Measurements from ENCODE around the gene RASSF3. TPM values are rescaled to one million over a fixed set of nuclear protein-coding genes. Genes with fewer than 3 reads are reported as not detected.

RASSF3 gene
- total RNA-seq, 4 donors from 2014 or later: 35.3 to 68.5 (median 45.9) TPM

GRCh38 chr12:64723630-64724029, 113.3 kb downstream of the RASSF3 start:
- no peak for DNase-seq (ENCODE audit: low spot score)
- ATAC-seq (ENCODE audit: low FRiP score): no peak
- TF ChIP-seq CTCF (IDR thresholded peaks at IDR 0.05): no peak

GRCh38 chr12:64724201-64724745, 114.0 kb downstream of the RASSF3 start:
- ATAC-seq (ENCODE audit: low FRiP score) (no peak), DNase-seq (ENCODE audit: low spot score) (no peak)
- TF ChIP-seq CTCF (IDR thresholded peaks at IDR 0.05): no peak

- no peak for TF ChIP-seq CTCF (IDR thresholded peaks at IDR 0.05)
- ATAC-seq (ENCODE audit: low FRiP score) (no peak), DNase-seq (ENCODE audit: low spot score) (no peak)
Observed at GRCh38 chr12:64729909-64730587, 119.8 kb downstream of the RASSF3 start.

- TF ChIP-seq CTCF (IDR thresholded peaks at IDR 0.05): no peak
- DNase-seq (ENCODE audit: low spot score): no peak
- ATAC-seq (ENCODE audit: low FRiP score): no peak
Observed at GRCh38 chr12:64730588-64730969, 120.3 kb downstream of the RASSF3 start.

- DNase-seq (ENCODE audit: low spot score) (no peak), ATAC-seq (ENCODE audit: low FRiP score) (no peak)
Observed at GRCh38 chr12:64731683-64732082, 121.4 kb downstream of the RASSF3 start.

GRCh38 chr12:64733857-64734256, 123.6 kb downstream of the RASSF3 start:
- no peak for TF ChIP-seq CTCF (IDR thresholded peaks at IDR 0.05)
- no peak for DNase-seq (ENCODE audit: low spot score)

More at GRCh38 chr12:64731683-64732082, 121.4 kb downstream of the RASSF3 start:
- TF ChIP-seq CTCF (IDR thresholded peaks at IDR 0.05): no peak

GRCh38 chr12:64735442-64735841, 125.1 kb downstream of the RASSF3 start:
- DNase-seq (ENCODE audit: low spot score): no peak
- no peak for ATAC-seq (ENCODE audit: low FRiP score)
- no peak for TF ChIP-seq CTCF (IDR thresholded peaks at IDR 0.05)

More at GRCh38 chr12:64733857-64734256, 123.6 kb downstream of the RASSF3 start:
- no peak for ATAC-seq (ENCODE audit: low FRiP score)
